OCI-LY3 (cell line): ENCODE data around the gene KCNIP4.
"Not testable (repeated sequence)": the region's sequence is repeated elsewhere in the genome, so short reads cannot be mapped to it uniquely, and the experiment has no call there.

Experiments used
- CTCF ChIP-seq: fragments of 200-600, 300-600 bp; sonication (generic); IDR thresholded peaks from 2 replicates; pipeline ENCODE4 v1.5.1; 2014; ENCODE audit warnings: antibody characterized with exemption, low read length, low read depth
- EZH2phosphoT487 ChIP-seq: fragments of 200-600 bp; shearing (Covaris generic); IDR thresholded peaks from 2 replicates; pipeline ENCODE4 v1.6.1; 2018; ENCODE audit warnings: antibody characterized with exemption, mixed run types, low read depth

- TF ChIP-seq CTCF, EZH2phosphoT487: not testable (repeated sequence)
Observed at GRCh38 chr4:20783134-20783533, 1165.4 kb downstream of the KCNIP4 start.
